Suprapubic skin (tissue), 3 donors: ENCODE data around the gene WSCD1.

Experiments used
- CTCF ChIP-seq, 2 donors: fragments of 200-600 bp in 1 of 2; fragments of 450-650 bp in 1 of 2; sonication (generic) in 1 of 2; IDR thresholded peaks; one replicate each; pipeline ENCODE4 v1.5.1; 2016 to 2019; ENCODE audit warnings: antibody characterized with exemption in 2 of 2, mild to moderate bottlenecking in 1 of 2, moderate library complexity in 1 of 2
- EP300 ChIP-seq: sonication (generic); formaldehyde crosslinking; IDR thresholded peaks from one replicate; pipeline ENCODE4 v1.6.1; 2017; ENCODE audit warnings: antibody characterized with exemption
- POLR2A ChIP-seq, 2 donors: fragments of 450-650 bp; IDR thresholded peaks; one replicate each; pipeline ENCODE4 v1.6.1; 2017; ENCODE audit warnings: antibody characterized with exemption in 2 of 2, mild to moderate bottlenecking in 2 of 2, moderate library complexity in 2 of 2

DNA sequence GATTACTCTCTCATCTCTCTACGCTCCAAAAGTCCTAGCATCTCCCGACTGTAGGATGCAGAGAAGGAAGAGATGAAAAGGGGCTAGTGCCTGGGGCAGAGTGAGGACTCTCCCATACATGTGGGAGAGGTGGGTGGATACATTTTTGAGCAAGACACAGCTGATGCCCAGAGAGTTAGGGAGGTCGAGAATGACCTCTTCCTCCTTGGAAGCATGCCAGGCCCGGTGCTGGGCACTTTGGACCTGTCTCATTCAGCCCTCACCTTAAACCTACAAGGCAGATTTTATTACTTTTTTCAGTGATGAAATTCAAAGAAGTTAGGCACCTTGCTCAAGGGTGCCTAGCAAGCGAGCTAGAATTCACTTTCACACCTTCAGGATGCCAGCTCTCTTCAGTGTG is 38.2 kb downstream of the WSCD1 start:
- TF ChIP-seq CTCF (IDR thresholded peaks at IDR 0.05) = no peak
- no peak for TF ChIP-seq EP300
- no peak for TF ChIP-seq POLR2A (IDR thresholded peaks at IDR 0.05)
